AG20443 (cell line): ENCODE data around the gene WDFY1.
"Not testable (repeated sequence)": the region's sequence is repeated elsewhere in the genome, so short reads cannot be mapped to it uniquely, and the experiment has no call there.

Experiments used
- DNase-seq: peaks from one replicate; pipeline ENCODE4 v3.0.0; 2012; ENCODE audit warnings: low spot score, mixed read lengths

WDFY1 gene

GRCh38 chr2:223896833-223897311, 48.3 kb downstream of the WDFY1 start:
- no peak for DNase-seq

GRCh38 chr2:223894968-223895367, 50.2 kb downstream of the WDFY1 start:
- no peak for DNase-seq

DNA sequence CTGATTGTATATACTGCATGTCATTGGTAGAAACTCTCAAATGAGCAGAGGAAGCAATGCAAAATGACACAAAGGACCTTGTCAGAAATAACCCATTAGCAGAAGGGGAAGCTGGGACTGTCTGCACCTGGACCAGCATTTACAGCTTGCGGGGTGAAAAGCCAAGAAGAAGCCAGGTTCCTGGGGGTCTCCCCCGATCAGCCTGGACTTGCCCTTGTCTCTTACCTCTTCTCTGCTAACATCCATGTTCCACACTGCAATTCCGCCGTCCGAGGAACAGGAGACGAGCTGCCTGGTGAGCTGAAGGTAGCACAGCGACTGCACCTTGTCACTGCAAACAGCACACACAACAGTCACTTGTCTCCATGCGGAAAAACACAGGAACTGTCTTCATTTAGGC, 51.1 kb downstream of the WDFY1 start:
- DNase-seq: no peak

DNA sequence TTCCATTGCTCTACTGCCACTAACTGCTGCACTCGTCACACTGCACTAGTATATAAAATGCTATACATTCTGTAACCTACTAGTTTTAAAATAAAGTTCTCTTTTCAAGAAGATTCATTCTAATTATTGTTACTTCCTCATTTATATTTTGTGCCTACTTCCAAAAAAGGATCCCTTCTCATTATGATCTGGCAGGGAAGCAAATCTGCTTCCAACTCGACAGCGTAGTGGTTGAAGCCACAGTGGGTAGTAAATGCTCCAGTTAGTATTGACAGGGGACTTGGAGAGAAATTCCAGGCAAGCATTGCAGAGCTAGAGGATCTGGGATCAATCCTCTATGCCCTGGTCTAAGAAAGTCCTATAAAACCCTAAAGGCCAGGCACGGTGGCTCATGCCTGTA, 54.4 kb downstream of the WDFY1 start:
- no peak for DNase-seq

- no peak for DNase-seq
These were observed 55.9 kb downstream of the WDFY1 start for GRCh38 chr2:223889229-223889628.

DNA sequence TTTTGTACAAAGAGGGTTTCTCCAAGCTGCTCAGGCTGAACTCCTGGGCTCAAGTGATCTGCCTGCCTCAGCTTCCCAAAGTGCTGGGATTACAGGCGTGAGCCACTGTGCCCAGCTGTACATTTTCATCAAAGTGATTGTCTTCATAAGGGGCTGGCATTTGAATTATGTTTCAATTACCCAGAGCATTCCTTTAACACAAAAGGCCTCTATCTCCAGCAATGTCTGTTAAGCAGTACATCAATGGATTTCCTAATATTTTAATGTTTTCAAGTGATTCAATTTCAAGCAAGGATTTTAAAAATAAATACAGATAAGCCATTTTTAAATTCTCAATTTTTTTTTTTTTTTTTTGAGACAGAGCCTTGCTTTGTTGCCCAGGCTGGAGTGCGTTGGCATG, 56.9 kb downstream of the WDFY1 start:
- DNase-seq: no peak

GRCh38 chr2:223887127-223887526, 58.0 kb downstream of the WDFY1 start:
- no peak for DNase-seq

- DNase-seq: no peak
These were observed 58.4 kb downstream of the WDFY1 start for GRCh38 chr2:223886726-223887125.

DNA sequence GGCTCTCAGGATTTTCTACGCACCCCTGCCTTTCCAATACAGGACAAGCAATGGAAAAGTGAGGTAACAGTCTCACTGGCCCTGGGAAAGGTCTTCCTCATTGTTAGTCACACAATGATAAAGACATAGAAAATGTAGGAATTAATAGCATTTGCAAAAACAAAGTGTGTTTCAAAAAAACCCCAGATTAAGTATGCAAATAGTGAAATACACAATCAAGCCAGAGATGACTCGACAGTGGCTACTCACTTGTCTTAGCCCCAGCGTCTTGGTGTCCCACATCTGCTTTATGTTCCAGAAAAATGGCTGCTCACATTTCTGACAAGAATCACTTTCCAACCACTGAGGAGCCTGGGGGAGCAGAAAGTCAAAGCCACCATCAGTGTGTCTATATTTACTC, 60.7 kb downstream of the WDFY1 start:
- peak; percentile 36 for DNase-seq

- no peak for DNase-seq
These were observed 62.4 kb downstream of the WDFY1 start for GRCh38 chr2:223882715-223883114.

DNA sequence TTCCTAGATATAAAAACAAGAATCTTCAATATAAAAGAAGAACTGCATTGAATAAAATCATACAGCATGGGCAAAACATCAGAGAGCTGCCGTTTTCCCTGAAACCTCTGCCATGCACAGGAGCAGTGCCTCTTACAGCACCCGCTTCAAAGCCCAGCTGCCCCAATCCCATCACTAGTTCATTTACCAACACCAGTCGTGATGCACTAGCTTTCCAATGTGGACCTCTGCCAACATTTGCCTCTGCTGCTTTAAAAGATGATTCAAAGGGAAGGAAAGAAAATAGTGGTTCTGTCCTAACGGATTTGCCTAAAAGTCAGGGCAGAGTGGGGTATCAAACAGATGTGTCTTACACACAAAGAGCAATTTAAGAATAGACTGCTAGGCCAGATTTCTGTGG, 64.3 kb downstream of the WDFY1 start:
- no peak for DNase-seq

DNA sequence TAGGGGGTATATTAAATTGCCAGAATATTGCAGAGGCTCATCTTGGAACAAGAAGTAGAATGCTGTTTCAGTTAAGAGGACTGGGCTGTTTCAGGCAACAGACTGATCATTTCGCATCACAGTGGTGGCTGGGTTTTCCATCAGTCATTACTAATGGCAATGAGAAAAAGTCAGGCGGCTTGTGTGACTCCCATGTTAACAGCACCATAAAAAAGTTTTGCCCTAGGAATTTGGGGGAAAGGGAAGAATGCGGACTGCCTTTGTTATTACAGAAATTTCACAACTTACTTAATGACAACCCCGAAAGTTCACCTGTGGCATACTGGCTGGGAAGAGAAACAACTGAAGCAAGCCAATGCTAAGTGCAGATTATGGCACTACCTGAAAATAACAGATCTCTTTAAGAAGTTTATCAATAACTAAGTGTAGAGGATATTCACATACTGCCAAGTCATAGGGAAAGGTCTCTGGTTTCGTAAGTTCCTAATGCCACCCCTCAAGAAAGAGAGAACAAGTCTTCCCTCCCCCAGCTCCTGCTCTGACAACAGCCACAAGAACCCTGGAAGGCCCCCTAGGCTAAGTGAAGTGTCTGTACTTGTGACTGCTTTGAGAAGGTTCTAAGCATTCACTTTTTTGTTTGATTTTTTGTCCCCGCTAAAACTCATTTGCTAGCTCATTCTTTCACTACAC, 67.3 kb downstream of the WDFY1 start:
- no peak for DNase-seq

DNA sequence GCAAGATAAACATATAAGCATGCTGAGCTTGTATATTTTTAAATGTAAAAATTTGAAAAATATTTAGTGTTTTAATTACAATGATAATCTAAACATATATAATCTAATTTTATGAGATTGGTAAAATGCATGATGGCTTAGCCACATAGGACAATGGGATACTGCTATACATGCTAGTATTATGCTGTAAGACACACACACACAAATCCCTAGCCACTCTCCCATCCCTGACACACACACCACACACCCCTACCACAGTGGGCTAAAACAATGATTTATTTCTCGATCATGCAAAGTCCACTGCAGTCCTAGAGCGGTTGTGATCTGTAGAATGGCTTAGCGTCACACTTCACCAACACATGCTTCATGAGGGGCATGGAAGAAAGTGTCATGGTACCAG, 71.5 kb downstream of the WDFY1 start:
- DNase-seq: no peak

GRCh38 chr2:223872772-223873171, 72.4 kb downstream of the WDFY1 start:
- DNase-seq: not testable (repeated sequence)

- DNase-seq: not testable (repeated sequence)
These were observed 73.5 kb downstream of the WDFY1 start for GRCh38 chr2:223871661-223872060.

DNA sequence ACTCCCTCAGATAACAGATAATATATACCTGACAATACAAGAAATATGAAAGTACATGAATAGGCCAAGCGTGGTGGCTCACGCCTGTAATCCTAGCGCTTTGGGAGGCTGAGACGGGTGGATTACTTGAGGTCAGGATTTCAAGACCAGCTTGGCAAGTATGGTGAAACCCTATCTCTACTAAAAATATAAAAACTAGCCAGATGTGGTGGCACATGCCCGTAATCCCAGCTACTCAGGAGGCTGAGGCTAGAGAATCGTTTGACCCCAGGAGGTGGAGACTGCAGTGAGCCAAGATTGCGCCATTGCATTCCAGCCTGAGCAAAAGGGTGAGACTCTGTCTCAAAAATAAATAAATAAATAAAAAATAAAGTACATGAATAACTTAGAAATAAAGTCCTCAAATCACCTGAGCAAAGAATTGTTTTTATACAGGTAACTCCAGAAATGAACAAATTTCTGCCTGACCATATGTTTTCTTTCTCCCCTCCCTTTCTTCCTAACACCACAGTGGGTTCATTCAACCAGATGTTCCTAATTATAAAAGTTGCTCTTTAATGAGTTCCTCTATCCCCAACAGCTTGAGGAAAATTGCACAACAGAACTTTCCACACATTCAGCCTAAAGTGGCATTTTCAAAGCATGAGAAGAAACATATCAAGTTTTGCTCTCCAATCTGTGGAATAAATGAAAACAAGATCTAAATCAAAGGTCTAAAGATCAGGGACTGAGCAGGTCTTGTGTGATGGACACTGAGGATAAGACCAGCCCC, 74.1 kb downstream of the WDFY1 start:
- peak; percentile 28 for DNase-seq

GRCh38 chr2:223868005-223868404, 77.1 kb downstream of the WDFY1 start:
- no peak for DNase-seq

DNA sequence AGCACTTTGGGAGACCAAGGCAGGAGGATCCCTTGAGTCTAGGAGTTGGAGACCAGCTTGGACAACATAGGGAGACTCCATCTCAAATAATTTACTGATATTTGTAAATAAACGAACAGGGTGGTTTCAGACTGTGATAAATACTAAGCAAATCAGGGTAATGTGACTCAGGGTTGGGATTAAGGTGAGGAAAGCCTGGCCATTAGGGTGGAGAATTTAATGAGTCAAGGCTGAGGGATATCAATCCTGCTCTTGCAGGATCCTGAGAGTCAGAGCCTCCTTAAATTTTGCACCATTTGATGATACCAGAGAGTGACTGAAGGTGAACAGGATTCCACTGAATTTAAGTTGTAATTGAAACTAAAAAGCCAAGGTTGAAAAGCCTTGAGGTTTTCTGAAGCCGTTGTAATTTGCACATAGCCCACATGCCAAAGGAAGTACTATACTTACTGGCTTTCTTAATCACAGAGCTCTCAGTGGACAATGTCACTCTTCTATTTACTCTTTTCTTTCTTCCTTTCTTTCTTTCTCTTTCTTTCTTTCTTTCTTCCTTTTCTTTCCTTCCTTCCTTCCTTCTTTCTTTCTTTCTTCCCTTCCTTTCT, 79.1 kb downstream of the WDFY1 start:
- no peak for DNase-seq

DNA sequence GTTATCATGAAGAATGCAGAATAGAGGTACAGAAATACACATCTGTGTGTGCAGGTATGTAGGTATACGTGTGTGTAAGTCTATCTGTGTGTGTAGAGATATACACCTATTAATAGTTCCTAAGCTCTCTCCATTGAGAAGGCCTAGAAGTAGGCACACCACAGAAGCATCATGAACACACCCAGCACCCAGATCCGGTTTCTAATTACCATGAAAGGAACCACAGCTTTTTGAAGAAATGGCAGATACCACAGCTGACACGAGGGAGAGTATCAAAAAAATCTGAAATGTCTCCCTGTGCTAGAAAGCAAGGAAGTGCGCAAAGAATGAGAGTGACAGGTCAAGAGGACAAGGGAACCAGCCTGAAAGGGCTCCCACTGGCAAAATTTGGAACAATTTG, 80.0 kb downstream of the WDFY1 start:
- no peak for DNase-seq

DNA sequence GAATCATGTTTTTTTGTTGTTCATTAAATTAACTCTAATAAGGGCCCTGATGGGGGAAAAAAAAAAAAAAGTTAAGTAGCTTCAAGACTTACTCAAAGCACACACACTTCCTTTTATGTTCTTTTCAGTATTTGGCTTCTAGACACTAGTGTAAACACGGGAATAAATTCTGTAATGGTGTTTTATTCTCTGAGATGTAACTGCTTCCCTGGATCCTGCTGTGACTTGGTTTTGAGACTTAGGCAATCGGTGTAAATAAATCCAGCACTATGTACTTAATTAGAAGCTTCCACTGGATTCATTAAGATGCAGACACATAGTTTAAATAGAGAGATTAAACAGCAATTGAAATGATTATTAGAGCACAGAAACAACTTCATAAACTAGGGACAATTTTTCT, 81.6 kb downstream of the WDFY1 start:
- DNase-seq: no peak

DNA sequence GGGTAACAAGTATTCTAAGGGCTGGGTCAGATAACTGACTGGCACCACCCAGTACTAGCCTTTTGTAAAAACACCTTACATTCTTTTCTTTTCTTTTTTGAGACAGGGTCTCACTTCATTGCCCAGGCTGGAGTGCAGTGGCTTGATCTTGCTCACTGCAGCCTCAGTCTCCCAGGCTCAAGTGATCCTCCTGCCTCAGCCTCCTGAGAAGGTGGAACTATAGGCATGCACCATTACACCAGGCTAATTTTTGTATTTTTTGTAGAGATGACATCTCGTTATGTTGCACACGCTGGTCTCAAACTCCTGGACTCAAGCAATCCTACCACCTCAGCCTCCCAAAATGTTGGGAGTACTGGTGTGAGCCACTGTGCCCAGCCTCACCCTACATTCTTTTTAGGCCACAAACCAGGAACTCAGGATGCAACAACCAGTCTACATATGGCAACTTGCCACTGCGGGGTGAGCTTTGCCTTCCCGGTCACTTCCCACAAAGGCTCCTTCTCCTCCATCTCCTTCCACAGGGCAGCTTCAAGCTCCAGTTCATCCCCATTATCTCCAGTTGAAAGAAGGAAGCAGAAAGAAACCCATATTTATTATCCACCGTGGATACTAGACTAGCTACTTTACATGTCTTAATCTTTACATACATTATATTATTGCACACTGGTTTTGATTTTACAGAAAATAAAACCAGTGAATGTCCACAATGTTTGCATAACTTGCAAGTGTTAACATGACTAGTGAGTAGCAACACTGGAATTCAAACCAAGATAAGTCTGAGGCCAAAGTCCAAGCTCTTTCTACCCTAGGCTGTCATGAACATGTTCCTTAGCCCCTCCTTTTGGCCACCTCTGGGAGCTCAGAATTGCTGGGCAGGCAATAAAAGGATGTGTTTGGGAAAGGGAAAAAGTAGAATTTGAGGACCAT, 84.1 kb downstream of the WDFY1 start:
- peak; percentile 74 for DNase-seq

GRCh38 chr2:223859070-223859469, 86.1 kb downstream of the WDFY1 start:
- no peak for DNase-seq
